GM12864 (cell line): Measurements from ENCODE around the gene PCCB.

ENCODE experiments used
- DNase-seq: peaks from one replicate; pipeline ENCODE4 v3.0.0-alpha.2; 2011; ENCODE audit warnings: low read depth
- H3K4me3 ChIP-seq: 2 replicates; pipeline ENCODE4 v1.5.1; 2011; ENCODE audit warnings: mild to moderate bottlenecking, low read depth, low read length, control low read depth
- TF ChIP-seq, protein P1 (sequence below): IDR thresholded peaks from 2 replicates; pipeline ENCODE4 v1.5.1; 2011; ENCODE audit warnings: low read depth, mild to moderate bottlenecking, moderate library complexity, low read length, control low read depth, inconsistent platforms; ENCODE audit errors: missing control alignments

Gene PCCB

DNA sequence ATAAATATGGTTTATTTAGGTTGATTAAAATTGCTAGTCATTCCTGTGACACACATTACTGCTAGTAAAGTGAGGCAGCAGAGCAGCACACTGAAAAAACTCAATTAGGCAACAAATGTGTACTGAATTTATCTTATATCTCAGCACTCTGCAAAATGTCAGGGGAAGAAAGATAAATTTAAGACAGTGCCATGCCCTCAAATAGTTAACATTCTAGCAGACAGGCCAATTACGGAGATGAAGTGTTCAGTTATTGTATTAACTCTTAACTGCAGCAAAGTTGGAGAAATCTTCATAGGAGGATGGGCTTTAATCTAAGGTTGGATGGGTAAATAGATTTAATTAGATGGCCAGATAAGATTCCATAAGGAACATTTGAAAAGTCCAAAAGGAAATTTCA, 127.9 kb downstream of the PCCB start:
- no peak overlapping the region for H3K4me3 ChIP-seq
- TF ChIP-seq, protein P1, sequence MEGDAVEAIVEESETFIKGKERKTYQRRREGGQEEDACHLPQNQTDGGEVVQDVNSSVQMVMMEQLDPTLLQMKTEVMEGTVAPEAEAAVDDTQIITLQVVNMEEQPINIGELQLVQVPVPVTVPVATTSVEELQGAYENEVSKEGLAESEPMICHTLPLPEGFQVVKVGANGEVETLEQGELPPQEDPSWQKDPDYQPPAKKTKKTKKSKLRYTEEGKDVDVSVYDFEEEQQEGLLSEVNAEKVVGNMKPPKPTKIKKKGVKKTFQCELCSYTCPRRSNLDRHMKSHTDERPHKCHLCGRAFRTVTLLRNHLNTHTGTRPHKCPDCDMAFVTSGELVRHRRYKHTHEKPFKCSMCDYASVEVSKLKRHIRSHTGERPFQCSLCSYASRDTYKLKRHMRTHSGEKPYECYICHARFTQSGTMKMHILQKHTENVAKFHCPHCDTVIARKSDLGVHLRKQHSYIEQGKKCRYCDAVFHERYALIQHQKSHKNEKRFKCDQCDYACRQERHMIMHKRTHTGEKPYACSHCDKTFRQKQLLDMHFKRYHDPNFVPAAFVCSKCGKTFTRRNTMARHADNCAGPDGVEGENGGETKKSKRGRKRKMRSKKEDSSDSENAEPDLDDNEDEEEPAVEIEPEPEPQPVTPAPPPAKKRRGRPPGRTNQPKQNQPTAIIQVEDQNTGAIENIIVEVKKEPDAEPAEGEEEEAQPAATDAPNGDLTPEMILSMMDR, result no peak
- DNase-seq, result no peak
